Lower leg skin (tissue), 3 donors: ENCODE results near the gene FILIP1L.

ENCODE experiments used
- CTCF ChIP-seq, 3 donors: fragments of 450-650 bp; IDR thresholded peaks; one replicate each; pipeline ENCODE4 v1.5.1; 2016; ENCODE audit warnings: antibody characterized with exemption in 3 of 3, mild to moderate bottlenecking in 3 of 3, moderate library complexity in 2 of 3
- POLR2A ChIP-seq, 2 donors: fragments of 450-650 bp; IDR thresholded peaks; one replicate each; pipeline ENCODE4 v1.6.1; 2016 to 2017; ENCODE audit warnings: antibody characterized with exemption in 2 of 2, mild to moderate bottlenecking in 1 of 2, moderate library complexity in 1 of 2

DNA sequence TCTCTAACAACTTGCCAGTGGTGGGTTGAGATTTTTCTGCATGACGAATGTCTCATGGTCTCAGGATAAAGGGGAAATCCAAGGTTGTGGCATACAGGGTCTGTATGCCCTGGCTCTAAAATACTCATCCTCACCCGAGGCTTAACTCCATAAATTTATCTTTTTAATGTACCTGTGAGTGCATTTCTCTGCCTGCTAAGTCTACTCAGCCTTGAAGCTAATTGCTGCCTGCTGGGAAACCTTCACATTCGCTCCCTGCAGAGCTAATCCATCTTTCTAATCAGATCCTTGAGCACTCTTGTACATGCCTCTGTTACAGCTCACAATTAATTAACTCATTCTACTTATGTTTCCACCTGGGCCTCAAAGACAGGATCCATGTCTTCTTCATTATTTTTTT, 202.9 kb downstream of the FILIP1L start:
- TF ChIP-seq CTCF (IDR thresholded peaks at IDR 0.05) (no peak), POLR2A (IDR thresholded peaks at IDR 0.05) (no peak)
